Hepatocyte (in vitro differentiated cells): Measurements from ENCODE around the gene RAB6A. TPM values are rescaled to one million over a fixed set of nuclear protein-coding genes. Genes with fewer than 3 reads are reported as not detected.
A peak's percentile ranks its signal among the peaks of the same experiment; 100 is the strongest.

Source experiments
- DNase-seq: peaks from one replicate; pipeline ENCODE4 v3.0.0-alpha.2; 2016; ENCODE audit warnings: low spot score
- H2AFZ ChIP-seq: fragments of 200-600 bp; sonication (generic); 2 replicates; pipeline ENCODE4 v1.6.0; 2016; ENCODE audit warnings: antibody characterized with exemption, mild to moderate bottlenecking
- H3K27ac ChIP-seq: fragments of 200-600 bp; sonication (generic); 2 replicates; pipeline ENCODE4 v1.5.1; 2016; ENCODE audit warnings: mild to moderate bottlenecking
- H3K27me3 ChIP-seq: fragments of 200-600 bp; sonication (generic); 2 replicates; pipeline ENCODE4 v1.6.1; 2016
- H3K36me3 ChIP-seq: fragments of 200-600 bp; sonication (generic); replicated peaks from 2 replicates; pipeline ENCODE4 v1.5.1; 2016; ENCODE audit warnings: low read depth; ENCODE audit not compliant: insufficient read depth
- H3K4me1 ChIP-seq: fragments of 200-600 bp; sonication (generic); 2 replicates; pipeline ENCODE4 v1.5.1; 2016; ENCODE audit warnings: mild to moderate bottlenecking, moderate library complexity; ENCODE audit not compliant: insufficient read depth
- H3K4me2 ChIP-seq: fragments of 200-600 bp; sonication (generic); 2 replicates; pipeline ENCODE4 v1.6.0; 2016
- H3K4me3 ChIP-seq: fragments of 200-600 bp; sonication (generic); 2 replicates; pipeline ENCODE4 v1.5.1; 2016; ENCODE audit warnings: mild to moderate bottlenecking
- H3K79me2 ChIP-seq: fragments of 200-600 bp; sonication (generic); 2 replicates; pipeline ENCODE4 v1.6.0; 2017; ENCODE audit warnings: mild to moderate bottlenecking
- H3K9me2 ChIP-seq: fragments of 200-600 bp; sonication (generic); replicated peaks from 2 replicates; pipeline ENCODE4 v1.6.0; 2017; ENCODE audit warnings: mild to moderate bottlenecking; ENCODE audit not compliant: insufficient read depth
- H3K9me3 ChIP-seq: fragments of 200-600 bp; sonication (generic); 2 replicates; pipeline ENCODE4 v1.5.1; 2016; ENCODE audit warnings: low read depth, mild to moderate bottlenecking
- H4K20me1 ChIP-seq: fragments of 200-600 bp; sonication (generic); 2 replicates; pipeline ENCODE4 v1.6.0; 2016; ENCODE audit warnings: mild to moderate bottlenecking; ENCODE audit not compliant: insufficient read depth, poor library complexity, severe bottlenecking
- EZH2 ChIP-seq: fragments of 200-600 bp; sonication (generic); IDR thresholded peaks from 2 replicates; pipeline ENCODE4 v1.6.1; 2016; ENCODE audit warnings: antibody characterized with exemption, mild to moderate bottlenecking, borderline replicate concordance
- EZH2phosphoT487 ChIP-seq: fragments of 200-600 bp; sonication (generic); IDR thresholded peaks from one replicate; pipeline ENCODE4 v1.6.1; 2018; ENCODE audit warnings: antibody characterized with exemption, mild to moderate bottlenecking, low read depth, moderate library complexity; ENCODE audit not compliant: unreplicated experiment, severe bottlenecking
- WGBS: methylation state at CpG from one replicate; pipeline ENCODE4 v1.1.6; 2016; ENCODE audit warnings: low lambda C conversion rate; ENCODE audit errors: missing lambda C conversion rate; 5-methylcytosine and 5-hydroxymethylcytosine counted together
- polyA plus RNA-seq: library from polyadenylated mRNA; unstranded; fragments of >200 nt; fragmentation: Nextera tagmentation; extraction: Ambion mirVana; gene quantifications from 2 replicates; pipeline ENCODE4 v1.2.1, GENCODE V29; 2016
- total RNA-seq: library from RNA; depleted of rRNA; stranded (reverse); fragments of >200 nt; gene quantifications from 2 replicates; pipeline ENCODE4 v1.2.3, GENCODE V29; 2014
- TF ChIP-seq, protein P1 (sequence below): fragments of 200-600 bp; sonication (generic); IDR thresholded peaks from 2 replicates; pipeline ENCODE4 v1.5.1; 2016; ENCODE audit warnings: antibody characterized with exemption, mild to moderate bottlenecking; ENCODE audit not compliant: poor library complexity

The RAB6A gene
- total RNA-seq (99.5 and 103 TPM in 2 replicates), polyA plus RNA-seq (83.8 and 85.8 TPM in 2 replicates)

DNA sequence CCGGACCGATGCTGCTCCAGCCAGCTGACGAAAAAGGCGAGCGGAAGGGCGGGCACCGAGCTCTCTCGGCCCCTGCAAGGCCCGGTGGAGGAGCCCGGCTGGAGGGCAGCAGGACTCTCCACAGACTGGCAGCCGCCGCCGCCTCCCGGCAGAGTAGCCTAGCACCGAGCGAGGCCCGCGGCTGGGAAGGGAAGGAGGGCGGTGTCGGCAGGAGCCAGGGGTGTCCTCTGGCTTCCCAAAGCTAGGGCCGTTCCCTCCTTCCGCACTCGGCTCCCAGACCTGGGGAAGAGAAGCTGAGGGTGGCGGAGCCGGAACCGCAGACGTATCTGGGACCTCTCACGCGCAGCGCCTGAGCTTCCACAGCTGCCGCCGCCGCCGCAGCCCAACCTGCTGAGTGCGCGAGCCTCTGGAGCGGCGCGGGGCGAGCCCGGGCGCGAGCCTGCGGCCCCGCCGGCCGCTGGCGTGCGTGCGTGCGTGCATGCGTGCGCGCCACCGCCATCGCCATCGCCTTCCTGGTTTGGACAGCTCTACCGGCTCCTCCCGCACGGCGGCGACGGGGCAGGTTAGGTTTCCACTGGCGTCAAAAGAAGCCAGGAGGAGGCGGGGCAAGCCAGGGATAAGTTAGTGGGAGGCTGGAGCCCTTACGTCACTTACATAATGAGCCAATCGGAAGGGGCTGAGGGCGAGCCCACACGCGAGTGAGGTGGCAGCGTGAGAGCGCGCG is at the start of gene RAB6A:
TSS of gene RAB6A (minus strand) at position 396 of the 724 bp plus-strand sequence. CDS start 439 bp downstream, outside the sequence.
- H3K79me2 ChIP-seq: peaks cover 46% of the 10 kb centered on the region
- H3K36me3 ChIP-seq: no peaks in the 10 kb centered on the region
- H4K20me1 ChIP-seq: peaks cover 36% of the 10 kb centered on the region
- H3K4me1 ChIP-seq: peaks cover 20% of the 10 kb centered on the region
- peak within 1 kb of the TSS; percentile 99 for H3K27ac ChIP-seq
- TF ChIP-seq EZH2 (no peak), EZH2phosphoT487 (no peak)
- TF ChIP-seq, protein P1, sequence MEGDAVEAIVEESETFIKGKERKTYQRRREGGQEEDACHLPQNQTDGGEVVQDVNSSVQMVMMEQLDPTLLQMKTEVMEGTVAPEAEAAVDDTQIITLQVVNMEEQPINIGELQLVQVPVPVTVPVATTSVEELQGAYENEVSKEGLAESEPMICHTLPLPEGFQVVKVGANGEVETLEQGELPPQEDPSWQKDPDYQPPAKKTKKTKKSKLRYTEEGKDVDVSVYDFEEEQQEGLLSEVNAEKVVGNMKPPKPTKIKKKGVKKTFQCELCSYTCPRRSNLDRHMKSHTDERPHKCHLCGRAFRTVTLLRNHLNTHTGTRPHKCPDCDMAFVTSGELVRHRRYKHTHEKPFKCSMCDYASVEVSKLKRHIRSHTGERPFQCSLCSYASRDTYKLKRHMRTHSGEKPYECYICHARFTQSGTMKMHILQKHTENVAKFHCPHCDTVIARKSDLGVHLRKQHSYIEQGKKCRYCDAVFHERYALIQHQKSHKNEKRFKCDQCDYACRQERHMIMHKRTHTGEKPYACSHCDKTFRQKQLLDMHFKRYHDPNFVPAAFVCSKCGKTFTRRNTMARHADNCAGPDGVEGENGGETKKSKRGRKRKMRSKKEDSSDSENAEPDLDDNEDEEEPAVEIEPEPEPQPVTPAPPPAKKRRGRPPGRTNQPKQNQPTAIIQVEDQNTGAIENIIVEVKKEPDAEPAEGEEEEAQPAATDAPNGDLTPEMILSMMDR: peak; percentile 20
- peak within 1 kb of the TSS; percentile 65 for H2AFZ ChIP-seq
- H3K27me3 ChIP-seq: no peaks in the 10 kb centered on the region
- WGBS: 2% methylated on average over 72 of the region's 74 CpGs
- H3K9me2 ChIP-seq: no peaks in the 10 kb centered on the region
- H3K9me3 ChIP-seq: no peaks in the 10 kb centered on the region
- DNase-seq: peak; percentile 100
- peak within 1 kb of the TSS; percentile 85 for H3K4me2 ChIP-seq
- peak within 1 kb of the TSS; percentile 86 for H3K4me3 ChIP-seq

DNA sequence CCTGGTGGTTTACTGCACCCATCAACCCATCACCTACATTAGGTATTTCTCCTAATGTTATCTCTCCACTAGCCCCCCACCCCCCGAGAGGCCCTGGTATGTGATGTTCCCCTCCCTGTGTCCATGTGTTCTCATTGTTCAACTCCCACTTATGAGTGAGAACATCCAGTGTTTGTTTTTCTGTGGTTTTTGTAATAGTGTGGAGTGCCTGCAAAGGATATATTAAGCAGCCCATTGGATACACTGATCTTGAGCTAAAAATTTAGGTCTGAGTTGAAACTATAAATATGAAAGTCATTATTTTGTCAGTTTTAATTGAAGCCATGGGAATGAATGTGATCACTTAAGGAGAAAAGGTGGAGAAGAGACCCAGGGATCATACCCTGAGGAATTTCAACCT is 49.8 kb upstream of the RAB6A start:
- Histone ChIP-seq H3K9me2 (no peaks in the 10 kb centered on the region), H3K27ac (no peak overlapping the region), H3K4me3 (no peak overlapping the region), H3K4me1 (no peaks in the 10 kb centered on the region), H3K4me2 (no peak overlapping the region), H3K27me3 (no peaks in the 10 kb centered on the region), H4K20me1 (no peaks in the 10 kb centered on the region), H2AFZ (no peak overlapping the region), H3K79me2 (no peaks in the 10 kb centered on the region), H3K9me3 (no peaks in the 10 kb centered on the region), H3K36me3 (no peaks in the 10 kb centered on the region)
- TF ChIP-seq EZH2 (no peak), EZH2phosphoT487 (no peak)
- TF ChIP-seq, protein P1: no peak
- no peak for DNase-seq
- 87% methylated on average over 1 of the region's 1 CpG for WGBS

DNA sequence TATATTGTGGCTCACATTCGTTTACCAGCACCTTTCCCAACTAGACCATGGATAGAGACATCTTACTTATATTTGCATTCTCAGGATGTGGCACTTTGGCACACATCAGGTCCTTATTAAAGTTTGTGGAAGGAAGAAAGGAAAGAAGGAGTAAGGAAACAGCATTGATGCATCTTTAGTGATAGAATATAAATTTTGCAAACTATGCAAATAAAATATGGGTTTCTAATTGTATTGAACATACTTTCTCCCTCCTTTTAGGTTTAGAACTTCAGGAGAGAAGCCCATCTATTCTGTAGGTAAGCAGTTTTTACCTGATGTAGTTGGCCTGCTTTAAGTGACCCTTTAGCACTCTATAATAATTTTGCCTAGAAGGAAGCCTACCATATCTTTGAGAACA is 47.2 kb upstream of the RAB6A start:
- no peaks in the 10 kb centered on the region for H4K20me1 ChIP-seq
- no peaks in the 10 kb centered on the region for H3K9me2 ChIP-seq
- 94% methylated on average over 1 of the region's 1 CpG for WGBS
- no peak overlapping the region for H3K4me3 ChIP-seq
- H3K79me2 ChIP-seq: peaks cover 6% of the 10 kb centered on the region
- H3K9me3 ChIP-seq: no peaks in the 10 kb centered on the region
- no peak for DNase-seq
- no peak overlapping the region for H3K4me2 ChIP-seq
- no peaks in the 10 kb centered on the region for H3K27me3 ChIP-seq
- H3K4me1 ChIP-seq: no peaks in the 10 kb centered on the region
- no peak overlapping the region for H3K27ac ChIP-seq
- no peak for TF ChIP-seq EZH2phosphoT487
- TF ChIP-seq EZH2: no peak
- TF ChIP-seq, protein P1: no peak
- H2AFZ ChIP-seq: no peak overlapping the region
- H3K36me3 ChIP-seq: no peaks in the 10 kb centered on the region

DNA sequence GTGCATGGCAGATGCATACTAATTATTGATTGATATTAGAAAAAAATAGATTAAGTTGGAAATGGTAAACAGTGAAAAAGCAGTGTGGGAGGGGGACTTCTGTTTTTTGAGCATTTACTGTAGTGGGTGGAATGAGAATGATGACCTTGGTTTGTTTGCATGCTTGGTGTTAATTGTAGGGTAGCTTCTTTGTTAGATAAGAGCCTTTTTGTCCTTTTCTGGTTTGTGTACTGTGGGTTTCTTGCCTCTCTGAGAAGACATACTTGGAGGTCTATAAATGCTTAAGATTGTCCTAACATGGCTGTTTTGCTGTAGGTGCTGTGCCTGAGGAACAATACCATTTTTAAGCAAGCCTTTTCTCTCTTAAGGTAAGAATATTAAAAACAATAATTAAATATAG is 43.8 kb upstream of the RAB6A start:
- Histone ChIP-seq H2AFZ (no peak overlapping the region), H3K27ac (no peak overlapping the region), H3K9me3 (no peaks in the 10 kb centered on the region), H3K27me3 (no peaks in the 10 kb centered on the region), H3K79me2 (peaks cover 11% of the 10 kb centered on the region), H3K4me1 (no peaks in the 10 kb centered on the region), H3K4me3 (no peak overlapping the region), H4K20me1 (no peaks in the 10 kb centered on the region), H3K9me2 (no peaks in the 10 kb centered on the region), H3K36me3 (no peaks in the 10 kb centered on the region), H3K4me2 (no peak overlapping the region)
- no peak for DNase-seq
- TF ChIP-seq, protein P1: no peak
- no peak for TF ChIP-seq EZH2phosphoT487
- TF ChIP-seq EZH2: no peak
